ENCODE measurements around the gene CMTM3. TPM values are rescaled to one million over a fixed set of nuclear protein-coding genes. Genes with fewer than 3 reads are reported as not detected.
A peak's percentile ranks its signal among the peaks of the same experiment; 100 is the strongest.

CMTM3 gene
- total and polyA plus RNA-seq, 9 of the 15 experiments (the other 6 are each of a cell fraction or from before 2014, with no cell fraction given): 4.6 to 33.4 (median 17.5) TPM

GRCh38 chr16:66660422-66661209, 56.1 kb downstream of the CMTM3 start (continued):
- peak in 1 of 2 experiments; percentile 67; a peak in 1 of 4 replicates for TF ChIP-seq MLLT1 (IDR thresholded peaks at IDR 0.05)
- TF ChIP-seq DDX20 (tag; IDR thresholded peaks at IDR 0.05; ENCODE audit: low read depth): no peak
- TF ChIP-seq NONO (IDR thresholded peaks at IDR 0.05; ENCODE audit: low read depth in 2 of 2, low read length in 1 of 2): peak in 1 of 2 experiments; percentile 76; a peak in 2 of 4 replicates
- peak; percentile 31; the same call in 1 of the 2 replicates for TF ChIP-seq RB1 (IDR thresholded peaks at IDR 0.05; ENCODE audit: low read depth)
- no peak for TF ChIP-seq IRF2 (CRISPR knock-in tag; IDR thresholded peaks at IDR 0.05)
- peak; percentile 80; the same call in 1 of the 2 replicates for TF ChIP-seq RNF2 (IDR thresholded peaks at IDR 0.05)
- TF ChIP-seq, protein P1, sequence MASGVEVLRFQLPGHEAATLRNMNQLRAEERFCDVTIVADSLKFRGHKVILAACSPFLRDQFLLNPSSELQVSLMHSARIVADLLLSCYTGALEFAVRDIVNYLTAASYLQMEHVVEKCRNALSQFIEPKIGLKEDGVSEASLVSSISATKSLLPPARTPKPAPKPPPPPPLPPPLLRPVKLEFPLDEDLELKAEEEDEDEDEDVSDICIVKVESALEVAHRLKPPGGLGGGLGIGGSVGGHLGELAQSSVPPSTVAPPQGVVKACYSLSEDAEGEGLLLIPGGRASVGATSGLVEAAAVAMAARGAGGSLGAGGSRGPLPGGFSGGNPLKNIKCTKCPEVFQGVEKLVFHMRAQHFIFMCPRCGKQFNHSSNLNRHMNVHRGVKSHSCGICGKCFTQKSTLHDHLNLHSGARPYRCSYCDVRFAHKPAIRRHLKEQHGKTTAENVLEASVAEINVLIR (CRISPR knock-in tag; IDR thresholded peaks at IDR 0.05): no peak
- peak; percentile 98 for TF ChIP-seq BACH1 (tag; IDR thresholded peaks at IDR 0.05)
- no peak for TF ChIP-seq ZNF140 (CRISPR knock-in tag; IDR thresholded peaks at IDR 0.05)
- no peak for TF ChIP-seq TEAD2 (tag; IDR thresholded peaks at IDR 0.05)
- TF ChIP-seq L3MBTL2 (IDR thresholded peaks at IDR 0.05): peak; percentile 40; the same call in 1 of the 2 replicates
- TF ChIP-seq TBP (optimal IDR thresholded peaks at IDR 0.05; ENCODE audit: low read depth, low read length): peak; percentile 57
- TF ChIP-seq C11orf30 (IDR thresholded peaks at IDR 0.05; ENCODE audit: low read depth): peak; percentile 97
- TF ChIP-seq HNRNPLL (IDR thresholded peaks at IDR 0.05; ENCODE audit: low read depth, low read length, poor library complexity, severe bottlenecking): peak; percentile 61
- peak in 1 of 2 experiments; percentile 61; a peak in 2 of 4 replicates for TF ChIP-seq HDAC1 (IDR thresholded peaks at IDR 0.05)
- TF ChIP-seq HDAC2 (IDR thresholded peaks at IDR 0.05): peak; percentile 66; the same call in 1 of the 2 replicates
- no peak for TF ChIP-seq FOXP4 (CRISPR knock-in tag; IDR thresholded peaks at IDR 0.05; ENCODE audit: borderline replicate concordance)
- peak; percentile 13 to 51; a peak in 2 of 4 replicates for TF ChIP-seq RAD21 (CRISPR knock-in tag; conservative IDR thresholded peaks at IDR 0.05 in 1 of 2, IDR thresholded peaks at IDR 0.05 in 1 of 2)
- no peak for TF ChIP-seq ZNF143 (CRISPR knock-in tag; IDR thresholded peaks at IDR 0.05)
- TF ChIP-seq SMC3 (conservative IDR thresholded peaks at IDR 0.05; ENCODE audit: insufficient read depth, low read depth, low read length): no peak
- TF ChIP-seq GABPA (tag; conservative IDR thresholded peaks at IDR 0.05; ENCODE audit: low read depth): peak; percentile 59
- no peak for TF ChIP-seq KDM4B (IDR thresholded peaks at IDR 0.05; ENCODE audit: borderline replicate concordance in 2 of 2, low read depth in 1 of 2)
- no peak for TF ChIP-seq ELF2 (CRISPR knock-in tag; IDR thresholded peaks at IDR 0.05)
- TF ChIP-seq CXXC5 (CRISPR knock-in tag; IDR thresholded peaks at IDR 0.05): peak; percentile 55
